ENCODE measurements around the gene SYNPO2. TPM values are rescaled to one million over a fixed set of nuclear protein-coding genes. Genes with fewer than 3 reads are reported as not detected.

The SYNPO2 gene
- total and polyA plus RNA-seq, 2 of the 8 experiments (the other 6 are each of a cell fraction or from before 2014, with no cell fraction given) = 0.50 to 4.2 TPM

DNA sequence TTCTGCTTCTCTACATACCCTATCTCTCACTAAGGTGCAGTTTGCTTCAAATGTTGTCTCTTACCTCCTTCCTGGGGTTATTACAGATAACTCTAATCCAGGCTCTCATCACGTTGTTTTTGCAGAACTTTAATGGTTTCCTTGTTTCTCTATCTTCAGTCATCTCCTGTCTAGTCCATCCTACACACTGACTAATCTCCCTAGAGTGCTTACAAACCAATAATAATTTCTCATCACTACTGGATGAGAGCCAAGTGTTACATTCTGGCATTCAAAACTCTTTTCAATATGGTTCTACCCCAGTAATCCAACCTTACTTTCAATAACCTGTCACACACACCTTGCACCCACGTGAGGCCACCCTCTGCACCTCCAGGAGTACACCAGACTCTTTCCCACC lies 86.1 kb downstream of the SYNPO2 start (continued):
- no peak for TF ChIP-seq BACH1 (IDR thresholded peaks at IDR 0.05; ENCODE audit: low read length)
- TF ChIP-seq, protein P1, sequence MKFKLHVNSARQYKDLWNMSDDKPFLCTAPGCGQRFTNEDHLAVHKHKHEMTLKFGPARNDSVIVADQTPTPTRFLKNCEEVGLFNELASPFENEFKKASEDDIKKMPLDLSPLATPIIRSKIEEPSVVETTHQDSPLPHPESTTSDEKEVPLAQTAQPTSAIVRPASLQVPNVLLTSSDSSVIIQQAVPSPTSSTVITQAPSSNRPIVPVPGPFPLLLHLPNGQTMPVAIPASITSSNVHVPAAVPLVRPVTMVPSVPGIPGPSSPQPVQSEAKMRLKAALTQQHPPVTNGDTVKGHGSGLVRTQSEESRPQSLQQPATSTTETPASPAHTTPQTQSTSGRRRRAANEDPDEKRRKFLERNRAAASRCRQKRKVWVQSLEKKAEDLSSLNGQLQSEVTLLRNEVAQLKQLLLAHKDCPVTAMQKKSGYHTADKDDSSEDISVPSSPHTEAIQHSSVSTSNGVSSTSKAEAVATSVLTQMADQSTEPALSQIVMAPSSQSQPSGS (IDR thresholded peaks at IDR 0.05; ENCODE audit: low read length) = no peak
- TF ChIP-seq SAP30 (IDR thresholded peaks at IDR 0.05; ENCODE audit: insufficient read depth, insufficient replicate concordance, low read length) = no peak

All from H1 (cell line).